ENCODE measurements around the gene TBL3. TPM values are rescaled to one million over a fixed set of nuclear protein-coding genes. Genes with fewer than 3 reads are reported as not detected.

TBL3 gene
- total and polyA plus RNA-seq, 9 of the 15 experiments (the other 6 are each of a cell fraction or from before 2014, with no cell fraction given): 0.97 to 117 (median 24.5) TPM

- TF ChIP-seq STAG1 (CRISPR knock-in tag; IDR thresholded peaks at IDR 0.05; ENCODE audit: borderline replicate concordance) (no peak), HCFC1 (IDR thresholded peaks at IDR 0.05; ENCODE audit: low read depth, low read length) (no peak), TCF3 (CRISPR knock-in tag; IDR thresholded peaks at IDR 0.05) (no peak), TAF7 (tag; IDR thresholded peaks at IDR 0.05) (no peak), ZNF830 (CRISPR knock-in tag; IDR thresholded peaks at IDR 0.05) (no peak), ZBTB5 (IDR thresholded peaks at IDR 0.05) (no peak), ZBTB33 (CRISPR knock-in tag; IDR thresholded peaks at IDR 0.05) (peak; percentile 99), CBFA2T3 (IDR thresholded peaks at IDR 0.05) (no peak), ZNF444 (CRISPR knock-in tag; IDR thresholded peaks at IDR 0.05) (no peak), ERF (CRISPR knock-in tag; IDR thresholded peaks at IDR 0.05) (no peak), ARID3A (IDR thresholded peaks at IDR 0.05; ENCODE audit: borderline replicate concordance, low read depth, low read length) (no peak), HNRNPL (IDR thresholded peaks at IDR 0.05; ENCODE audit: low read depth, low read length) (0 out of 2 replicates have a peak, but pooled peaks have one; percentile 56), GABPB2 (CRISPR knock-in tag; conservative IDR thresholded peaks at IDR 0.05) (no peak), CREM (IDR thresholded peaks at IDR 0.05; ENCODE audit: low read depth) (no peak), PURB (CRISPR knock-in tag; IDR thresholded peaks at IDR 0.05; ENCODE audit: low read depth) (no peak), POLR2AphosphoS5 (IDR thresholded peaks at IDR 0.05; ENCODE audit: control insufficient read depth, insufficient read depth, low read depth, low read length) (no peak), ARNT (IDR thresholded peaks at IDR 0.05) (no peak), NFYB (IDR thresholded peaks at IDR 0.05; ENCODE audit: extremely low read depth, insufficient read length) (no peak), ZEB2 (IDR thresholded peaks at IDR 0.05) (no peak), RBFOX2 (IDR thresholded peaks at IDR 0.05; ENCODE audit: low read depth, low read length) (peak; percentile 28; the same call in 1 of the 2 replicates), FOXP1 (CRISPR knock-in tag; IDR thresholded peaks at IDR 0.05) (no peak), FOXK2 (conservative IDR thresholded peaks at IDR 0.05 in 1 of 2, IDR thresholded peaks at IDR 0.05 in 1 of 2; ENCODE audit: low read depth in 2 of 2) (no peak), NUFIP1 (IDR thresholded peaks at IDR 0.05; ENCODE audit: partially characterized antibody) (no peak), HMGN3 (IDR thresholded peaks at IDR 0.05; ENCODE audit: borderline replicate concordance, extremely low read depth, insufficient read length, low read depth, low read length) (no peak)
Measured at GRCh38 chr16:2019921-2020831, 48.3 kb downstream of the TBL3 start (continued).
